ENCODE measurements around the gene BTBD2. TPM values are rescaled to one million over a fixed set of nuclear protein-coding genes. Genes with fewer than 3 reads are reported as not detected.

Gene BTBD2
- total and polyA plus RNA-seq, 2 of the 8 experiments (the other 6 are each of a cell fraction or from before 2014, with no cell fraction given): 91.7 to 92.3 TPM

DNA sequence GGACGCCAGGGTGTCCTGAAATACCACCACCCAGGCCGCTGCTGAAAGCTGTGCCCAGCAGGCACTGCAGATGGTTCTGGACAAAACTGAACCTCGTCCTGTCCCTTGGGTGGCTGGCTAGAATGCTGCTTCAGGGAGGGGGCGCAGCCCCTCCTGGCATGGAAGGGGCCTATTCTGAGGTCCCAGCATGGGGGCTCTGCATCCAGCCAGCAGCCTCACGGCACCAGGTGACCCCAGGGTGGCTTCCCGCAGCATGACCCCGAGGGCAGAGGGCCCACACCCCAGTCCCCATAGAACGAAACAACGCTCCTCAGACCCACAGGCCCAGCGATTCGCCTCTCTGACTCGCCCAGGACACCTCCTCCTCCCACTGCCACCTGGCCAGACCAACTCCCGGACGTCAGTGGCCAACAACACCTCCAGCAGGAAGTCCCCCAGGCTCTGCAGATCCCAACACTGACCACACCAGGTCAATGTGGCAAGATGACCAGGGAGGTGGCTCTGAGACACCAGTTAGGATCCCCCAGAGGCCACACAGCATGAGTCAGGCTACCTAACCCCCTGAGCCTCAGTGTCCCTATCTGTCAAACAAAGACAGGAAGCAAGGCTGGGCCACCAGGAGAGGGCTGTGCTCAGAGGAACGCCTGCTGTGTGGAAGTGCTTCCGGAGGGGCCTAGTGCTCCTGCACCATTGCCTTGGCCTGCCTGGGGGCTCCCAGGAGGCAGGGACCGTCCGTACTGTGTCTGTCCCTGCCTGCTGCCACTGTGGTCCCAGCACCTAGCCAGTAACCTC, 29.4 kb upstream of the BTBD2 start:
- DNase-seq (ENCODE audit: low read depth in 1 of 2, low spot score in 2 of 2): no peak
- no peak overlapping the region for H2AK5ac ChIP-seq (ENCODE audit: low read depth, low read length)
- CTCF ChIA-PET (ENCODE audit: partially characterized antibody): interaction anchor here (0.9 to 2.7 kb wide), 4 partner anchors 10 to 55 kb away, joined by 3 to 13 read pairs (median 4); no protein-coding TSS in a partner anchor
- no peak for FAIRE-seq
- WGBS, 2 experiments (ENCODE audit: extremely low coverage in 1 of 2, insufficient coverage in 1 of 2, insufficient read length in 1 of 2, insufficient replicate concordance in 2 of 2, low coverage in 1 of 2, low lambda C conversion rate in 2 of 2, missing lambda C conversion rate in 1 of 2): 92% methylated on average over 18 of the region's 18 CpGs; no CpG with 5 or more reads in 1 of the 2 experiments
- no peak overlapping the region for H3K18ac ChIP-seq (ENCODE audit: extremely low read depth, low read length)
- POLR2A ChIA-PET (ENCODE audit: partially characterized antibody): interaction anchor here (22.2 to 27.5 kb wide), 2 partner anchors 6 to 13 kb away, joined by 524 read pairs; partner anchors contain the start of gene MKNK2
- H3K4ac ChIP-seq (replicated peaks; ENCODE audit: insufficient read length, low read depth, low read length): no peak overlapping the region
- peaks cover 6 to 25% of the 10 kb centered on the region in 2 experiments; a peak in 2 of 4 replicates for H3K79me2 ChIP-seq (ENCODE audit: control insufficient read depth in 1 of 2, insufficient read depth in 2 of 2, low read length in 2 of 2)
- H3K36me3 ChIP-seq (ENCODE audit: control insufficient read depth in 2 of 4, insufficient read depth in 4 of 4, low read length in 3 of 4): peaks cover 7 to 32% (median 20%) of the 10 kb centered on the region in 4 experiments
- H3K79me1 ChIP-seq (ENCODE audit: low read depth, low read length): peaks cover 22% of the 10 kb centered on the region
- H3K9me3 ChIP-seq (ENCODE audit: insufficient read depth in 2 of 2, low read depth in 1 of 2, low read length in 1 of 2): no peaks in the 10 kb centered on the region
- H2BK20ac ChIP-seq (ENCODE audit: low read length): no peak overlapping the region
- peaks cover 0 to 27% (median 21%) of the 10 kb centered on the region in 4 experiments; a peak in 5 of 7 replicates for H3K4me1 ChIP-seq (replicated peaks in 1 of 4; ENCODE audit: control insufficient read depth in 3 of 4, insufficient read depth in 4 of 4, low read length in 3 of 4)
- H2BK120ac ChIP-seq (replicated peaks; ENCODE audit: low read depth, low read length): no peak overlapping the region
- H3K27ac ChIP-seq (ENCODE audit: low read depth, low read length): no peak overlapping the region; the same call in 1 of the 2 replicates
- H3K4me3 ChIP-seq (ENCODE audit: extremely low read depth in 1 of 4, insufficient read depth in 2 of 4, low read depth in 3 of 4, low read length in 4 of 4): no peak overlapping the region
- no peaks in the 10 kb centered on the region for H3K27me3 ChIP-seq (replicated peaks in 1 of 4; ENCODE audit: control insufficient read depth in 3 of 4, extremely low read depth in 1 of 4, insufficient read depth in 3 of 4, low read length in 3 of 4)
- H4K5ac ChIP-seq (ENCODE audit: insufficient read length, low read depth, low read length): no peak overlapping the region
- no peak overlapping the region for H2BK12ac ChIP-seq (ENCODE audit: low read depth, low read length)
- H2BK15ac ChIP-seq (ENCODE audit: low read length): no peak overlapping the region
- no peak overlapping the region for H3K4me2 ChIP-seq (ENCODE audit: insufficient read depth in 1 of 2, low read depth in 2 of 2, low read length in 2 of 2)
- no peak overlapping the region for H3K9ac ChIP-seq (replicated peaks in 1 of 4; ENCODE audit: extremely low read depth in 1 of 4, low read depth in 3 of 4, low read length in 3 of 4)
- H4K20me1 ChIP-seq (replicated peaks in 1 of 2; ENCODE audit: control insufficient read depth in 1 of 2, insufficient read depth in 2 of 2, low read length in 2 of 2): peaks cover 24 to 52% of the 10 kb centered on the region in 2 experiments
- H2BK5ac ChIP-seq (ENCODE audit: low read depth, low read length): no peak overlapping the region; the same call in 1 of the 2 replicates
- H4K8ac ChIP-seq (ENCODE audit: extremely low read depth, insufficient read depth, low read length): peak overlapping the region; percentile 62; the same call in 1 of the 2 replicates
- no peaks in the 10 kb centered on the region; the same call in 1 of the 2 replicates for H3K23me2 ChIP-seq (ENCODE audit: low read depth, low read length)
- H3K14ac ChIP-seq (ENCODE audit: insufficient read length): no peak overlapping the region
- no peak overlapping the region for H3K23ac ChIP-seq (ENCODE audit: insufficient read length)
- no peak overlapping the region for H3K56ac ChIP-seq (replicated peaks; ENCODE audit: insufficient read length, low read depth, low read length)
- no peak overlapping the region for H2AFZ ChIP-seq (ENCODE audit: low read length)
- H4K91ac ChIP-seq (replicated peaks; ENCODE audit: insufficient read length, low read length): no peak overlapping the region
- TF ChIP-seq RXRA (IDR thresholded peaks at IDR 0.05; ENCODE audit: insufficient read depth, low read depth, low read length): no peak
- TF ChIP-seq, protein P1, sequence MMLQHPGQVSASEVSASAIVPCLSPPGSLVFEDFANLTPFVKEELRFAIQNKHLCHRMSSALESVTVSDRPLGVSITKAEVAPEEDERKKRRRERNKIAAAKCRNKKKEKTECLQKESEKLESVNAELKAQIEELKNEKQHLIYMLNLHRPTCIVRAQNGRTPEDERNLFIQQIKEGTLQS (IDR thresholded peaks at IDR 0.05; ENCODE audit: insufficient read depth, low read depth, low read length): no peak
- TF ChIP-seq KDM5A (IDR thresholded peaks at IDR 0.05; ENCODE audit: low read length): no peak
- no peak for TF ChIP-seq BRCA1 (IDR thresholded peaks at IDR 0.05; ENCODE audit: low read depth, low read length)
- TF ChIP-seq, protein P2, sequence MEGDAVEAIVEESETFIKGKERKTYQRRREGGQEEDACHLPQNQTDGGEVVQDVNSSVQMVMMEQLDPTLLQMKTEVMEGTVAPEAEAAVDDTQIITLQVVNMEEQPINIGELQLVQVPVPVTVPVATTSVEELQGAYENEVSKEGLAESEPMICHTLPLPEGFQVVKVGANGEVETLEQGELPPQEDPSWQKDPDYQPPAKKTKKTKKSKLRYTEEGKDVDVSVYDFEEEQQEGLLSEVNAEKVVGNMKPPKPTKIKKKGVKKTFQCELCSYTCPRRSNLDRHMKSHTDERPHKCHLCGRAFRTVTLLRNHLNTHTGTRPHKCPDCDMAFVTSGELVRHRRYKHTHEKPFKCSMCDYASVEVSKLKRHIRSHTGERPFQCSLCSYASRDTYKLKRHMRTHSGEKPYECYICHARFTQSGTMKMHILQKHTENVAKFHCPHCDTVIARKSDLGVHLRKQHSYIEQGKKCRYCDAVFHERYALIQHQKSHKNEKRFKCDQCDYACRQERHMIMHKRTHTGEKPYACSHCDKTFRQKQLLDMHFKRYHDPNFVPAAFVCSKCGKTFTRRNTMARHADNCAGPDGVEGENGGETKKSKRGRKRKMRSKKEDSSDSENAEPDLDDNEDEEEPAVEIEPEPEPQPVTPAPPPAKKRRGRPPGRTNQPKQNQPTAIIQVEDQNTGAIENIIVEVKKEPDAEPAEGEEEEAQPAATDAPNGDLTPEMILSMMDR (IDR thresholded peaks at IDR 0.05; ENCODE audit: control extremely low read depth in 1 of 3, insufficient read depth in 1 of 3, low read depth in 1 of 3, low read length in 3 of 3): no peak
- TF ChIP-seq SIX5 (IDR thresholded peaks at IDR 0.05; ENCODE audit: low read depth, low read length): no peak
- TF ChIP-seq SUZ12 (IDR thresholded peaks at IDR 0.05; ENCODE audit: low read length): no peak
- TF ChIP-seq CBX5 (IDR thresholded peaks at IDR 0.05; ENCODE audit: low read depth, low read length): no peak
